NCI-H1417 treated with DMSO at 0.1 percent for 48 hours (cell line): Measurements from ENCODE around the gene DUSP1.

Experiments
- DNase-seq: peaks from one replicate; lab custom pipeline; 2025; lab: John Stamatoyannopoulos, UW

The DUSP1 gene

GRCh38 chr5:172724242-172725183 is 46.5 kb downstream of the DUSP1 start:
- DNase-seq, result no peak

- DNase-seq, result no peak
Observed at GRCh38 chr5:172723508-172723907, 47.5 kb downstream of the DUSP1 start.

GRCh38 chr5:172722327-172722815 is 48.6 kb downstream of the DUSP1 start:
- no peak for DNase-seq

GRCh38 chr5:172721455-172722326 is 49.3 kb downstream of the DUSP1 start:
- no peak for DNase-seq

GRCh38 chr5:172720655-172721054 is 50.3 kb downstream of the DUSP1 start:
- DNase-seq, result no peak

DNA sequence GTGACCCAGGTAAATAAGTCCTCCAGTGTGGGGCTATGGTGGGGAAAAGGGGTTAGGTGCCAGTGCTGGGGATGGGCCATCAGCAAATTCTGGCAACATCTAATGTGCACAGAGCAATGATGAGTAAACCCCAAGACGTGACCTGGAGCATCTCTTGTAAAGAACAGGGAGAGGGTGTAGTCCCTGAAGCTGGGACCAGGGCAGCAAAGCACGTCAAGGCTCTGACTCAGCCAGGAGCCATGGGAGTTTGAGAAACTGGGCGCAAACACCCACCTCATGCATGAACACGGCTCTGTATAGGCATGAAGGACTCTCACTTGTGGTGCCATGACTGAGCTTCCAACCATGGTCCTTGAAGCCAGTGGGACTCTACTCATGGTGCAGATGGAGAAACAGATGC is 51.8 kb downstream of the DUSP1 start:
- DNase-seq, result no peak

- DNase-seq, result no peak
Observed at GRCh38 chr5:172718527-172719114, 52.4 kb downstream of the DUSP1 start.
